ENCODE results near the gene ARL5A. TPM values are rescaled to one million over a fixed set of nuclear protein-coding genes. Genes with fewer than 3 reads are reported as not detected.

Gene ARL5A
- total RNA-seq, 1 donor from 2014 or later = 69.5 TPM

GRCh38 chr2:151827564-151828142 is 568 bp downstream of the ARL5A start:
- no peak for TF ChIP-seq CTCF (conservative IDR thresholded peaks at IDR 0.05; ENCODE audit: low read depth, low read length)
- peak overlapping the region; percentile 87 for H3K4me3 ChIP-seq (ENCODE audit: low read depth, low read length)
- DNase-seq (ENCODE audit: low read depth) = no peak

- no peak for TF ChIP-seq CTCF (conservative IDR thresholded peaks at IDR 0.05; ENCODE audit: low read depth, low read length)
- no peak for DNase-seq (ENCODE audit: low read depth)
These were observed 1.5 kb downstream of the ARL5A start for GRCh38 chr2:151826737-151827157.

GRCh38 chr2:151824886-151825285 is 3.3 kb downstream of the ARL5A start:
- H3K4me3 ChIP-seq (ENCODE audit: low read depth, low read length) = no peak overlapping the region
- TF ChIP-seq CTCF (conservative IDR thresholded peaks at IDR 0.05; ENCODE audit: low read depth, low read length) = no peak
- no peak for DNase-seq (ENCODE audit: low read depth)

More at GRCh38 chr2:151826737-151827157, 1.5 kb downstream of the ARL5A start:
- peak overlapping the region; percentile 87 for H3K4me3 ChIP-seq (ENCODE audit: low read depth, low read length)

GRCh38 chr2:151823651-151824050 is 4.6 kb downstream of the ARL5A start:
- no peak for TF ChIP-seq CTCF (conservative IDR thresholded peaks at IDR 0.05; ENCODE audit: low read depth, low read length)

GRCh38 chr2:151819920-151820319 is 8.3 kb downstream of the ARL5A start:
- H3K4me3 ChIP-seq (ENCODE audit: low read depth, low read length) = no peak overlapping the region
- TF ChIP-seq CTCF (conservative IDR thresholded peaks at IDR 0.05; ENCODE audit: low read depth, low read length) = no peak
- no peak for DNase-seq (ENCODE audit: low read depth)

More at GRCh38 chr2:151823651-151824050, 4.6 kb downstream of the ARL5A start:
- DNase-seq (ENCODE audit: low read depth) = no peak
- no peak overlapping the region for H3K4me3 ChIP-seq (ENCODE audit: low read depth, low read length)

- TF ChIP-seq CTCF (conservative IDR thresholded peaks at IDR 0.05; ENCODE audit: low read depth, low read length) = no peak
- DNase-seq (ENCODE audit: low read depth) = no peak
These were observed 10.3 kb downstream of the ARL5A start for GRCh38 chr2:151817929-151818328.

GRCh38 chr2:151816843-151817242 is 11.4 kb downstream of the ARL5A start:
- no peak overlapping the region for H3K4me3 ChIP-seq (ENCODE audit: low read depth, low read length)
- no peak for TF ChIP-seq CTCF (conservative IDR thresholded peaks at IDR 0.05; ENCODE audit: low read depth, low read length)
- DNase-seq (ENCODE audit: low read depth) = no peak

More at GRCh38 chr2:151817929-151818328, 10.3 kb downstream of the ARL5A start:
- no peak overlapping the region for H3K4me3 ChIP-seq (ENCODE audit: low read depth, low read length)
